GM19240 (cell line): ENCODE data around the gene ATP8B4.
"Not testable (repeated sequence)": the region's sequence is repeated elsewhere in the genome, so short reads cannot be mapped to it uniquely, and the experiment has no call there.

ENCODE experiments used
- DNase-seq: peaks from one replicate; pipeline ENCODE4 v3.0.0; 2011; ENCODE audit warnings: low spot score; ENCODE audit not compliant: insufficient read length

The ATP8B4 gene

GRCh38 chr15:50108461-50108860 is 10.6 kb downstream of the ATP8B4 start:
- DNase-seq: no peak

- peak; percentile 35 for DNase-seq
Measured at GRCh38 chr15:50107591-50108408, 11.2 kb downstream of the ATP8B4 start.

GRCh38 chr15:50107157-50107556 is 11.9 kb downstream of the ATP8B4 start:
- DNase-seq: no peak

- no peak for DNase-seq
Measured at GRCh38 chr15:50106457-50106856, 12.6 kb downstream of the ATP8B4 start.

- DNase-seq: no peak
Measured at GRCh38 chr15:50100486-50100885, 18.5 kb downstream of the ATP8B4 start.

GRCh38 chr15:50098545-50098944 is 20.5 kb downstream of the ATP8B4 start:
- DNase-seq: no peak

- no peak for DNase-seq
Measured at GRCh38 chr15:50095938-50096821, 22.9 kb downstream of the ATP8B4 start.

- not testable (repeated sequence) for DNase-seq
Measured at GRCh38 chr15:50089386-50089785, 29.6 kb downstream of the ATP8B4 start.

GRCh38 chr15:50084932-50085331 is 34.1 kb downstream of the ATP8B4 start:
- no peak for DNase-seq

GRCh38 chr15:50083424-50084025 is 35.5 kb downstream of the ATP8B4 start:
- DNase-seq: no peak

GRCh38 chr15:50082066-50082465 is 37.0 kb downstream of the ATP8B4 start:
- DNase-seq: no peak

- DNase-seq: no peak
Measured at GRCh38 chr15:50077651-50078050, 41.4 kb downstream of the ATP8B4 start.

GRCh38 chr15:50077176-50077575 is 41.9 kb downstream of the ATP8B4 start:
- DNase-seq: no peak

- no peak for DNase-seq
Measured at GRCh38 chr15:50075319-50075718, 43.7 kb downstream of the ATP8B4 start.

GRCh38 chr15:50071551-50072258 is 47.3 kb downstream of the ATP8B4 start:
- no peak for DNase-seq

- DNase-seq: no peak
Measured at GRCh38 chr15:50068016-50068415, 51.0 kb downstream of the ATP8B4 start.

- no peak for DNase-seq
Measured at GRCh38 chr15:50067254-50067653, 51.8 kb downstream of the ATP8B4 start.

- DNase-seq: no peak
Measured at GRCh38 chr15:50066666-50067065, 52.4 kb downstream of the ATP8B4 start.

- no peak for DNase-seq
Measured at GRCh38 chr15:50066202-50066601, 52.8 kb downstream of the ATP8B4 start.

- DNase-seq: no peak
Measured at GRCh38 chr15:50065279-50065678, 53.8 kb downstream of the ATP8B4 start.

- no peak for DNase-seq
Measured at GRCh38 chr15:50064673-50065072, 54.4 kb downstream of the ATP8B4 start.
